ENCODE measurements around the gene BLCAP. TPM values are rescaled to one million over a fixed set of nuclear protein-coding genes. Genes with fewer than 3 reads are reported as not detected.

The BLCAP gene
- total RNA-seq, 1 donor from 2014 or later = 97.2 TPM

DNA sequence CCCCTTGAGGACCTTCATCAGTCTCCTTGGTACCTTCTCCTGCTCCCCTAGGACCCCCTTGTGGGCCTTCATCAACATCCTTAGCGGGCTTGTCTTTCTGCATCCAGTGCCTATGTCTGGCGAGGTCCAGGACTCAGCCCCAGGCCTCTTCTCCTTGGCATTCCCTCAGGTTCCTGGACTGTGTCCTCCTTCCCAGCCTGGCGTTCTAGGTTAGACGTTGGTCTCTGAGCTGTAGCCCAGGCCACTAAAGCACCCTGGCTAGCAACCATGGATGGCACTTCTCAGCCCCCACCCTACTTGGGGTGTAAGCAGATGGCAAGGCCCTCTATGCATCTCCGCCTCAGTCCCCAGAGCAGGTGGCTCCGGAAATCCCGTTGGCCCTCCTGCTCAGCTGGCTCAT is 58.1 kb downstream of the BLCAP start:
- TF ChIP-seq, protein P1, sequence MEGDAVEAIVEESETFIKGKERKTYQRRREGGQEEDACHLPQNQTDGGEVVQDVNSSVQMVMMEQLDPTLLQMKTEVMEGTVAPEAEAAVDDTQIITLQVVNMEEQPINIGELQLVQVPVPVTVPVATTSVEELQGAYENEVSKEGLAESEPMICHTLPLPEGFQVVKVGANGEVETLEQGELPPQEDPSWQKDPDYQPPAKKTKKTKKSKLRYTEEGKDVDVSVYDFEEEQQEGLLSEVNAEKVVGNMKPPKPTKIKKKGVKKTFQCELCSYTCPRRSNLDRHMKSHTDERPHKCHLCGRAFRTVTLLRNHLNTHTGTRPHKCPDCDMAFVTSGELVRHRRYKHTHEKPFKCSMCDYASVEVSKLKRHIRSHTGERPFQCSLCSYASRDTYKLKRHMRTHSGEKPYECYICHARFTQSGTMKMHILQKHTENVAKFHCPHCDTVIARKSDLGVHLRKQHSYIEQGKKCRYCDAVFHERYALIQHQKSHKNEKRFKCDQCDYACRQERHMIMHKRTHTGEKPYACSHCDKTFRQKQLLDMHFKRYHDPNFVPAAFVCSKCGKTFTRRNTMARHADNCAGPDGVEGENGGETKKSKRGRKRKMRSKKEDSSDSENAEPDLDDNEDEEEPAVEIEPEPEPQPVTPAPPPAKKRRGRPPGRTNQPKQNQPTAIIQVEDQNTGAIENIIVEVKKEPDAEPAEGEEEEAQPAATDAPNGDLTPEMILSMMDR (IDR thresholded peaks at IDR 0.05; ENCODE audit: partially characterized antibody, unreplicated experiment) = no peak
- H3K4me3 Mint-ChIP-seq (ENCODE audit: unreplicated experiment) = no peak overlapping the region
- peaks cover 4% of the 10 kb centered on the region for H3K27me3 Mint-ChIP-seq (ENCODE audit: unreplicated experiment)
- H3K27ac Mint-ChIP-seq (ENCODE audit: unreplicated experiment) = no peak overlapping the region
- no peak for DNase-seq
- peaks cover 8% of the 10 kb centered on the region for H3K36me3 Mint-ChIP-seq (ENCODE audit: unreplicated experiment)
- peaks cover 7% of the 10 kb centered on the region for H3K9me3 Mint-ChIP-seq (ENCODE audit: unreplicated experiment)
- H3K4me1 Mint-ChIP-seq (ENCODE audit: low read depth, unreplicated experiment) = peaks cover 14% of the 10 kb centered on the region

- TF ChIP-seq, protein P1 (IDR thresholded peaks at IDR 0.05; ENCODE audit: partially characterized antibody, unreplicated experiment) = no peak
- H3K27me3 Mint-ChIP-seq (ENCODE audit: unreplicated experiment) = peaks cover 4% of the 10 kb centered on the region
- no peak for DNase-seq
- H3K9me3 Mint-ChIP-seq (ENCODE audit: unreplicated experiment) = peaks cover 10% of the 10 kb centered on the region
- H3K27ac Mint-ChIP-seq (ENCODE audit: unreplicated experiment) = no peak overlapping the region
- H3K36me3 Mint-ChIP-seq (ENCODE audit: unreplicated experiment) = peaks cover 8% of the 10 kb centered on the region
- H3K4me3 Mint-ChIP-seq (ENCODE audit: unreplicated experiment) = no peak overlapping the region
- H3K4me1 Mint-ChIP-seq (ENCODE audit: low read depth, unreplicated experiment) = peaks cover 19% of the 10 kb centered on the region
Measured at GRCh38 chr20:37468886-37469285, 58.8 kb downstream of the BLCAP start.

Other genes with a start within 250 kb of the BLCAP start
- 27.9 TPM for gene MANBAL, start 238.2 kb downstream of the BLCAP start, total RNA-seq (ENCODE audit: unreplicated experiment)
- 39.2 TPM for gene SRC, start 181.7 kb downstream of the BLCAP start, total RNA-seq (ENCODE audit: unreplicated experiment)
- 1,047 TPM for gene NNAT, start 6.6 kb downstream of the BLCAP start, total RNA-seq (ENCODE audit: unreplicated experiment)
- gene CTNNBL1, start 166.2 kb upstream of the BLCAP start, total RNA-seq (ENCODE audit: unreplicated experiment) = 58.0 TPM

Measured in glutamatergic neuron (in vitro differentiated cells).